Adrenal gland (tissue), 12 donors: ENCODE measurements around the gene ANO10. TPM values are rescaled to one million over a fixed set of nuclear protein-coding genes. Genes with fewer than 3 reads are reported as not detected.

Experiments
- DNase-seq, 7 donors: peaks; one replicate each; pipeline ENCODE4 v3.0.0-alpha.2; 2019 to 2020
- H3K27ac ChIP-seq, 5 donors: fragments of 200-600 bp; sonication (generic) in 4 of 5; 1 replicate in 3 of 5; 2 replicates in 2 of 5; pipeline versions ENCODE4 v1.5.1 to v1.8.0; 2016 to 2020; ENCODE audit warnings: mild to moderate bottlenecking in 1 of 5
- H3K27me3 ChIP-seq: fragments of 200-600 bp; 2 replicates; pipeline ENCODE4 v1.8.0; 2021
- H3K36me3 ChIP-seq, 2 donors: fragments of 200-600 bp; replicated peaks in 1 of 2; 1 replicate in 1 of 2; 2 replicates in 1 of 2; pipeline versions ENCODE4 v1.5.1 to v1.8.0; 2018 to 2022
- H3K4me1 ChIP-seq, 2 donors: fragments of 200-600 bp; replicated peaks in 1 of 2; 1 replicate in 1 of 2; 2 replicates in 1 of 2; pipeline versions ENCODE4 v1.5.1 to v1.8.0; 2018 to 2021
- H3K4me3 ChIP-seq, 4 donors: fragments of 200-600 bp; sonication (generic) in 3 of 4; one replicate each; pipeline ENCODE4 v1.5.1; 2016 to 2018
- H3K9me3 ChIP-seq, 3 donors: fragments of 200-600 bp; sonication (generic) in 1 of 3; replicated peaks in 1 of 3; 1 replicate in 2 of 3; 2 replicates in 1 of 3; pipeline versions ENCODE4 v1.5.1 to v1.8.0; 2016 to 2021
- POLR2A ChIP-seq, 2 donors: fragments of 450-650 bp; IDR thresholded peaks; one replicate each; pipeline ENCODE4 v1.6.1; 2017; ENCODE audit warnings: antibody characterized with exemption in 2 of 2, mild to moderate bottlenecking in 2 of 2, moderate library complexity in 1 of 2
- WGBS, 4 donors: extraction: QIAGEN DNeasy Blood & Tissue Kit in 2 of 4; methylation state at CpG; one replicate each; pipeline versions ENCODE4 v1.1.5 to v1.1.7; 2013 to 2017; 5-methylcytosine and 5-hydroxymethylcytosine counted together
- intact Hi-C, 2 donors: fragments of 100-400 bp; cut with DNase I; formaldehyde crosslinking; loops; one replicate each; pipeline versions ENCODE4 v1.14.1 to v1.15.0; 2022 to 2023
- polyA plus RNA-seq, 3 donors: library from polyadenylated mRNA; stranded (reverse); fragments of 200-250 nt in 2 of 3; fragments of 350-450 nt in 1 of 3; fragmentation: Illumina TruSeq in 1 of 3; extraction: RNeasy Lipid Tissue Mini Kit (QIAGEN cat#74804) in 1 of 3; gene quantifications; one replicate each; pipeline ENCODE4 v1.2.3, GENCODE V29; 2013 to 2014
- total RNA-seq, 9 donors: library from RNA; depleted of rRNA in 4 of 9; stranded (reverse); fragments of >200 nt in 4 of 9; fragments of 120-200 nt in 1 of 9; fragmentation: NEBNext Ultra II Directional in 1 of 9; extraction: Animal tissue kit (Norgen Biotek cat#: 25700) in 1 of 9; gene quantifications; one replicate each; pipeline versions ENCODE4 v1.1.0 to v1.2.4, GENCODE V29; 2013 to 2023
- TF ChIP-seq, protein P1 (sequence below), 6 experiments: fragments of 450-650 bp in 4 of 6; fragments of 200-600 bp in 2 of 6; sonication (generic) in 1 of 6; IDR thresholded peaks; 1 replicate in 5 of 6; 2 replicates in 1 of 6; pipeline versions ENCODE4 v1.5.1 to v1.8.0; 2016 to 2021; ENCODE audit warnings: antibody characterized with exemption in 6 of 6, mild to moderate bottlenecking in 2 of 6, moderate library complexity in 1 of 6
- donor health status: healthy with polysubstance abuse.
- donor health status: Bipolar disorder and iron deficiency.
- donor health status: DM: yes; HTN: yes; CAD: no.
- donor health status: DM: no; HTN: no; CAD: no.
- donor health status: DM: no; HTN: no; CAD: no.
- donor health status: DM: yes; HTN: yes; CAD: no.

Gene ANO10
- total and polyA plus RNA-seq, 12 donors: 10.7 to 34.8 (median 22.0) TPM

GRCh38 chr3:43455233-43455632 lies 166.6 kb downstream of the ANO10 start:
- H3K9me3 ChIP-seq: no peaks in the 10 kb centered on the region
- no peaks in the 10 kb centered on the region for H3K27me3 ChIP-seq
- TF ChIP-seq POLR2A (IDR thresholded peaks at IDR 0.05): no peak
- TF ChIP-seq, protein P1, sequence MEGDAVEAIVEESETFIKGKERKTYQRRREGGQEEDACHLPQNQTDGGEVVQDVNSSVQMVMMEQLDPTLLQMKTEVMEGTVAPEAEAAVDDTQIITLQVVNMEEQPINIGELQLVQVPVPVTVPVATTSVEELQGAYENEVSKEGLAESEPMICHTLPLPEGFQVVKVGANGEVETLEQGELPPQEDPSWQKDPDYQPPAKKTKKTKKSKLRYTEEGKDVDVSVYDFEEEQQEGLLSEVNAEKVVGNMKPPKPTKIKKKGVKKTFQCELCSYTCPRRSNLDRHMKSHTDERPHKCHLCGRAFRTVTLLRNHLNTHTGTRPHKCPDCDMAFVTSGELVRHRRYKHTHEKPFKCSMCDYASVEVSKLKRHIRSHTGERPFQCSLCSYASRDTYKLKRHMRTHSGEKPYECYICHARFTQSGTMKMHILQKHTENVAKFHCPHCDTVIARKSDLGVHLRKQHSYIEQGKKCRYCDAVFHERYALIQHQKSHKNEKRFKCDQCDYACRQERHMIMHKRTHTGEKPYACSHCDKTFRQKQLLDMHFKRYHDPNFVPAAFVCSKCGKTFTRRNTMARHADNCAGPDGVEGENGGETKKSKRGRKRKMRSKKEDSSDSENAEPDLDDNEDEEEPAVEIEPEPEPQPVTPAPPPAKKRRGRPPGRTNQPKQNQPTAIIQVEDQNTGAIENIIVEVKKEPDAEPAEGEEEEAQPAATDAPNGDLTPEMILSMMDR (IDR thresholded peaks at IDR 0.05): no peak
- intact Hi-C loops: no loop called here
- no peaks in the 10 kb centered on the region for H3K36me3 ChIP-seq
- WGBS, 4 donors: 33 to 67% (median 48%) methylated on average over 1 of the region's 1 CpG
- DNase-seq: peak; percentile 57 to 92 (median 85)
- peaks cover 6 to 13% of the 10 kb centered on the region in 2 donors for H3K4me1 ChIP-seq
- no peak overlapping the region for H3K4me3 ChIP-seq
- peak overlapping the region in 3 of 5 donors; percentile 58 to 80 (median 61) for H3K27ac ChIP-seq

GRCh38 chr3:43453981-43454380 lies 167.8 kb downstream of the ANO10 start:
- no peaks in the 10 kb centered on the region for H3K9me3 ChIP-seq
- H3K4me1 ChIP-seq: peaks cover 6 to 13% of the 10 kb centered on the region in 2 donors
- H3K27ac ChIP-seq: no peak overlapping the region
- 50 to 88% (median 79%) methylated on average over 1 of the region's 1 CpG for WGBS, 4 donors
- intact Hi-C loops: no loop called here
- H3K36me3 ChIP-seq: no peaks in the 10 kb centered on the region
- H3K4me3 ChIP-seq: no peak overlapping the region
- no peak for TF ChIP-seq POLR2A (IDR thresholded peaks at IDR 0.05)
- TF ChIP-seq, protein P1 (IDR thresholded peaks at IDR 0.05): no peak
- DNase-seq: no peak
- H3K27me3 ChIP-seq: no peaks in the 10 kb centered on the region

DNA sequence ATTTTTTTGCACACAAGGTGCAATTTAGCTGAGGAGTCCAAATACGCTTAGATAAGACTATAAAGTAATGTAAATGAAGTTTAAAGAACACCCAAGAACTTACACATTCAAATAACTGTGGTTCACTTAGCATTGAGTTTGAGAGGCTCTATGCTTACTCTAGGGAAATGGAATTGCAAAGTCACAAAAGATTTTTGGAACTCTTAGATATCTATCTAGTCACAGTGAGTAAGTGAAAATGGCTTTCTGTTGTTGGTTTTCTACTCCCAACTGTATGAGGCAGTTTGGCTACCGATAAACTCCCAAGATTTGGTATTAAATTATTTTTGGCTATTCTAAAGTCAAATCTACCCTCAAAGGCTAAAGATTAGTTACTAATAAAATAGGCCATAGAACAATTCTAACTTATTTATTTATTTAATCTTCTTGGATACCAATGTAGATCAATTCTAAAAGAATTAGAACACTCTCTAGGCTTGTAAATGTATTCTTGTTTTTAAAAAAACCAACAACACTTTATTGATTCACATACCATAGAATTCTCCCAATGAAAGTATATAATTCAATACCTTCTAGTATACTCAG lies 170.0 kb downstream of the ANO10 start:
- Histone ChIP-seq H3K4me1 (peaks cover 6 to 13% of the 10 kb centered on the region in 2 donors), H3K36me3 (no peaks in the 10 kb centered on the region), H3K4me3 (no peak overlapping the region), H3K9me3 (no peaks in the 10 kb centered on the region), H3K27ac (no peak overlapping the region), H3K27me3 (no peaks in the 10 kb centered on the region)
- TF ChIP-seq, protein P1 (IDR thresholded peaks at IDR 0.05): no peak
- no peak for TF ChIP-seq POLR2A (IDR thresholded peaks at IDR 0.05)
- intact Hi-C loops: no loop called here
- 97 to 98% (median 98%) methylated on average over 2 of the region's 2 CpGs for WGBS, 4 donors
- DNase-seq: no peak

- DNase-seq: no peak
- Histone ChIP-seq H3K9me3 (no peaks in the 10 kb centered on the region), H3K27ac (no peak overlapping the region), H3K36me3 (no peaks in the 10 kb centered on the region), H3K4me1 (no peaks in the 10 kb centered on the region), H3K27me3 (no peaks in the 10 kb centered on the region), H3K4me3 (no peak overlapping the region)
- no peak for TF ChIP-seq POLR2A (IDR thresholded peaks at IDR 0.05)
- TF ChIP-seq, protein P1 (IDR thresholded peaks at IDR 0.05): no peak
- intact Hi-C loops: no loop called here
- 93 to 100% (median 96%) methylated on average over 1 of the region's 1 CpG for WGBS, 4 donors
Measured at GRCh38 chr3:43448098-43448497, 173.7 kb downstream of the ANO10 start.
